ENCODE data around the gene ADGRA3. TPM values are rescaled to one million over a fixed set of nuclear protein-coding genes. Genes with fewer than 3 reads are reported as not detected.

Gene ADGRA3
- total and polyA plus RNA-seq, 2 experiments from 2014 or later = 16.2 to 73.9 TPM

DNA sequence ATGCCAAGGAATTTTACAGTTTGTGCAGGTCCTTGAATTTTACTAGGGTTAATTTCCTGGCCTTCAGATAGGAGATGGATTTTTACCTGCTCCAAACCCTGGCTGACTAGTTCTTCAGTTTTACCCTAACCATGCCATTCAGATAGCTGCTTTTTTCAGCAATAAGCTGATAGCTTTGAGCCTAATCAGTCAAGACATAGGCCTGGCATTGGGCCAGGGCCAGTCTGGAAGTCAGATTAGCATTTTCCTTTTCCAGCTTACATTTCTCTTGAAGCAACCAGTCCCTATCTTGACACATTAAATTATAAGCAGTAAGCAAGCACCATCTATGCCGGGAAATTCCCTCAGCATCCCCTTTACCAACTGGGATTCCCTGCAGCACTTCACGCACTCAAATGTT lies 177.1 kb downstream of the ADGRA3 start:
- Histone ChIP-seq H2AFZ (no peak overlapping the region), H3K79me2 (replicated peaks; ENCODE audit: insufficient read depth) (no peaks in the 10 kb centered on the region), H3K4me1 (ENCODE audit: insufficient read depth) (no peaks in the 10 kb centered on the region), H4K20me1 (replicated peaks; ENCODE audit: insufficient read depth) (no peaks in the 10 kb centered on the region), H3K27ac (ENCODE audit: low read depth) (no peak overlapping the region), H3F3A (replicated peaks; ENCODE audit: low read depth) (no peaks in the 10 kb centered on the region), H3K9me2 (ENCODE audit: insufficient read depth) (0 out of 2 replicates have a peak, but pooled peaks cover 4% of the 10 kb centered on the region), H3K27me3 (ENCODE audit: insufficient read depth) (no peaks in the 10 kb centered on the region), H3K36me3 (ENCODE audit: insufficient read depth) (no peaks in the 10 kb centered on the region), H3K4me2 (no peak overlapping the region), H3K4me3 (no peak overlapping the region)
- H3K27ac Mint-ChIP-seq = no peak overlapping the region
- DNase-seq (ENCODE audit: low spot score) = no peak
- no peak overlapping the region for H3K4me3 Mint-ChIP-seq
- no peaks in the 10 kb centered on the region for H3K27me3 Mint-ChIP-seq (ENCODE audit: insufficient read depth, low read depth, poor library complexity)
- no peaks in the 10 kb centered on the region for H3K4me1 Mint-ChIP-seq
- H3K9me3 Mint-ChIP-seq = peaks cover 5% of the 10 kb centered on the region
- ATAC-seq = no peak
- peaks cover 16% of the 10 kb centered on the region; the same call in 2 of the 3 replicates for H3K36me3 Mint-ChIP-seq (ENCODE audit: low read depth)
- TF ChIP-seq JUNB (IDR thresholded peaks at IDR 0.05; ENCODE audit: unreplicated experiment) = no peak
- TF ChIP-seq, protein P1, sequence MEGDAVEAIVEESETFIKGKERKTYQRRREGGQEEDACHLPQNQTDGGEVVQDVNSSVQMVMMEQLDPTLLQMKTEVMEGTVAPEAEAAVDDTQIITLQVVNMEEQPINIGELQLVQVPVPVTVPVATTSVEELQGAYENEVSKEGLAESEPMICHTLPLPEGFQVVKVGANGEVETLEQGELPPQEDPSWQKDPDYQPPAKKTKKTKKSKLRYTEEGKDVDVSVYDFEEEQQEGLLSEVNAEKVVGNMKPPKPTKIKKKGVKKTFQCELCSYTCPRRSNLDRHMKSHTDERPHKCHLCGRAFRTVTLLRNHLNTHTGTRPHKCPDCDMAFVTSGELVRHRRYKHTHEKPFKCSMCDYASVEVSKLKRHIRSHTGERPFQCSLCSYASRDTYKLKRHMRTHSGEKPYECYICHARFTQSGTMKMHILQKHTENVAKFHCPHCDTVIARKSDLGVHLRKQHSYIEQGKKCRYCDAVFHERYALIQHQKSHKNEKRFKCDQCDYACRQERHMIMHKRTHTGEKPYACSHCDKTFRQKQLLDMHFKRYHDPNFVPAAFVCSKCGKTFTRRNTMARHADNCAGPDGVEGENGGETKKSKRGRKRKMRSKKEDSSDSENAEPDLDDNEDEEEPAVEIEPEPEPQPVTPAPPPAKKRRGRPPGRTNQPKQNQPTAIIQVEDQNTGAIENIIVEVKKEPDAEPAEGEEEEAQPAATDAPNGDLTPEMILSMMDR (conservative IDR thresholded peaks at IDR 0.05; ENCODE audit: low read depth in 2 of 2) = no peak
- TF ChIP-seq ZNF331 (CRISPR knock-in tag; IDR thresholded peaks at IDR 0.05; ENCODE audit: low read depth) = no peak
- TF ChIP-seq POLR2AphosphoS5 (IDR thresholded peaks at IDR 0.05; ENCODE audit: low read depth) = no peak
- TF ChIP-seq EZH2phosphoT487 (IDR thresholded peaks at IDR 0.05; ENCODE audit: unreplicated experiment) = no peak
- no peak for TF ChIP-seq CREB1 (CRISPR knock-in tag; IDR thresholded peaks at IDR 0.05; ENCODE audit: low read depth)
- TF ChIP-seq STAT1 (IDR thresholded peaks at IDR 0.05; ENCODE audit: unreplicated experiment) = no peak
- TF ChIP-seq, protein P2, sequence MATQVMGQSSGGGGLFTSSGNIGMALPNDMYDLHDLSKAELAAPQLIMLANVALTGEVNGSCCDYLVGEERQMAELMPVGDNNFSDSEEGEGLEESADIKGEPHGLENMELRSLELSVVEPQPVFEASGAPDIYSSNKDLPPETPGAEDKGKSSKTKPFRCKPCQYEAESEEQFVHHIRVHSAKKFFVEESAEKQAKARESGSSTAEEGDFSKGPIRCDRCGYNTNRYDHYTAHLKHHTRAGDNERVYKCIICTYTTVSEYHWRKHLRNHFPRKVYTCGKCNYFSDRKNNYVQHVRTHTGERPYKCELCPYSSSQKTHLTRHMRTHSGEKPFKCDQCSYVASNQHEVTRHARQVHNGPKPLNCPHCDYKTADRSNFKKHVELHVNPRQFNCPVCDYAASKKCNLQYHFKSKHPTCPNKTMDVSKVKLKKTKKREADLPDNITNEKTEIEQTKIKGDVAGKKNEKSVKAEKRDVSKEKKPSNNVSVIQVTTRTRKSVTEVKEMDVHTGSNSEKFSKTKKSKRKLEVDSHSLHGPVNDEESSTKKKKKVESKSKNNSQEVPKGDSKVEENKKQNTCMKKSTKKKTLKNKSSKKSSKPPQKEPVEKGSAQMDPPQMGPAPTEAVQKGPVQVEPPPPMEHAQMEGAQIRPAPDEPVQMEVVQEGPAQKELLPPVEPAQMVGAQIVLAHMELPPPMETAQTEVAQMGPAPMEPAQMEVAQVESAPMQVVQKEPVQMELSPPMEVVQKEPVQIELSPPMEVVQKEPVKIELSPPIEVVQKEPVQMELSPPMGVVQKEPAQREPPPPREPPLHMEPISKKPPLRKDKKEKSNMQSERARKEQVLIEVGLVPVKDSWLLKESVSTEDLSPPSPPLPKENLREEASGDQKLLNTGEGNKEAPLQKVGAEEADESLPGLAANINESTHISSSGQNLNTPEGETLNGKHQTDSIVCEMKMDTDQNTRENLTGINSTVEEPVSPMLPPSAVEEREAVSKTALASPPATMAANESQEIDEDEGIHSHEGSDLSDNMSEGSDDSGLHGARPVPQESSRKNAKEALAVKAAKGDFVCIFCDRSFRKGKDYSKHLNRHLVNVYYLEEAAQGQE (IDR thresholded peaks at IDR 0.05; ENCODE audit: unreplicated experiment) = no peak
- TF ChIP-seq ZNF114 (CRISPR knock-in tag; IDR thresholded peaks at IDR 0.05) = no peak
- TF ChIP-seq, protein P3, sequence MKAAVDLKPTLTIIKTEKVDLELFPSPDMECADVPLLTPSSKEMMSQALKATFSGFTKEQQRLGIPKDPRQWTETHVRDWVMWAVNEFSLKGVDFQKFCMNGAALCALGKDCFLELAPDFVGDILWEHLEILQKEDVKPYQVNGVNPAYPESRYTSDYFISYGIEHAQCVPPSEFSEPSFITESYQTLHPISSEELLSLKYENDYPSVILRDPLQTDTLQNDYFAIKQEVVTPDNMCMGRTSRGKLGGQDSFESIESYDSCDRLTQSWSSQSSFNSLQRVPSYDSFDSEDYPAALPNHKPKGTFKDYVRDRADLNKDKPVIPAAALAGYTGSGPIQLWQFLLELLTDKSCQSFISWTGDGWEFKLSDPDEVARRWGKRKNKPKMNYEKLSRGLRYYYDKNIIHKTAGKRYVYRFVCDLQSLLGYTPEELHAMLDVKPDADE (IDR thresholded peaks at IDR 0.05) = no peak

Other genes starting within 250 kb of the ADGRA3 start
- not detected in 2 replicates for gene GBA3, start 176.9 kb upstream of the ADGRA3 start, total RNA-seq (2014; rRNA removed; shearing (Covaris generic))
- gene GBA3, start 176.9 kb upstream of the ADGRA3 start, polyA plus RNA-seq (2016; fragmentation: Nextera tagmentation; extraction: Ambion mirVana) = not detected in 2 replicates

Measured in GM23338 (cell line).